Ectodermal cell (in vitro differentiated cells): Measurements from ENCODE around the gene FOSL1.

ENCODE experiments used
- H3K27ac ChIP-seq: 2 replicates; pipeline ENCODE4 v1.7.0; 2013; ENCODE audit warnings: mild to moderate bottlenecking, low read depth, low read length; ENCODE audit not compliant: insufficient read depth, poor library complexity, severe bottlenecking
- H3K27me3 ChIP-seq: 2 replicates; pipeline ENCODE4 v1.7.0; 2013; ENCODE audit warnings: mild to moderate bottlenecking, low read length; ENCODE audit not compliant: insufficient read depth, control insufficient read depth, poor library complexity, severe bottlenecking
- H3K36me3 ChIP-seq: one replicate; pipeline ENCODE4 v1.7.0; 2013; ENCODE audit warnings: low read length; ENCODE audit not compliant: control insufficient read depth, insufficient read depth
- H3K4me1 ChIP-seq: one replicate; pipeline ENCODE4 v1.7.0; 2013; ENCODE audit warnings: low read length; ENCODE audit not compliant: control insufficient read depth, insufficient read depth
- H3K4me3 ChIP-seq: 2 replicates; pipeline ENCODE4 v1.7.0; 2013; ENCODE audit warnings: low read depth, low read length, control low read depth; ENCODE audit not compliant: insufficient read depth
- H3K9me3 ChIP-seq: 2 replicates; pipeline ENCODE4 v1.7.0; 2013; ENCODE audit warnings: mild to moderate bottlenecking, low read length, moderate library complexity; ENCODE audit not compliant: control insufficient read depth
- WGBS, 2 experiments: methylation state at CpG; one replicate each; pipeline ENCODE4 v1.1.7; 2013; ENCODE audit warnings: missing lambda C conversion rate in 2 of 2; 5-methylcytosine and 5-hydroxymethylcytosine counted together

The FOSL1 gene

DNA sequence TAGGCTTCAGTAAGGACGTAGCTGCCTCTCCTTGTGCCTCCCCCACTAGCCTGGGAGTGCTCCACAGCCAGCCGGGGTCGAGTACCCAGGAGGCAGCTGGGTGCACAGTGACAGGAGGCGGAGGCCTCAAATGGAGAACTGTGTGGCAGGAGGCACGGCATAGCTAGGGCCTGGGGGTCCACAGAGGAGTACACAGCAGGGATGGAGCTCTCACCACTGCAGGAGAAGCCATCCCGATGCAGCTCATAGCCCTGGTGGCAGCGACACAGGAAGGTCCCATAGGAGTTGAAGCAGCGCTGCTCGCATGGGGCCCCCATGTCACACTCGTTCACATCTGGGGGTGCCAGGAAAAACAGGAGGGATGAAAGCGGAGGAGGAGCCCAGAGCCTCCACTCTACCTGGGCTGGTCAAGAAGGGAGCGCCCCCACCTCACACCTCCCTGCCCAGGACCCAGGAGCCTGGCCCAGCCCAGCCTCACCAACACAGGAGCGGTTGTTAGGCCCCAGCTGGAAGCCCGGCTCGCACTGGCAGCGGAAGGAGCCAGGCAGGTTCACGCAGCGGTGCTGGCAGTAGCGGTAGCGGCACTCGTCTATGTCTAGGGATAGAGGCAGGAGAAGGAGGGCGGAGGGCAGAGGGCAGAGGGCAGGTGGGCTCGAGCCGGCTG lies 30.4 kb downstream of the FOSL1 start:
- Histone ChIP-seq H3K27me3 (peaks cover 19% of the 10 kb centered on the region), H3K4me1 (peaks cover 4% of the 10 kb centered on the region), H3K4me3 (no peak overlapping the region), H3K36me3 (peaks cover 16% of the 10 kb centered on the region), H3K9me3 (no peaks in the 10 kb centered on the region), H3K27ac (no peak overlapping the region)
- 88 to 91% methylated on average over 24 of the region's 24 CpGs for WGBS, 2 experiments

DNA sequence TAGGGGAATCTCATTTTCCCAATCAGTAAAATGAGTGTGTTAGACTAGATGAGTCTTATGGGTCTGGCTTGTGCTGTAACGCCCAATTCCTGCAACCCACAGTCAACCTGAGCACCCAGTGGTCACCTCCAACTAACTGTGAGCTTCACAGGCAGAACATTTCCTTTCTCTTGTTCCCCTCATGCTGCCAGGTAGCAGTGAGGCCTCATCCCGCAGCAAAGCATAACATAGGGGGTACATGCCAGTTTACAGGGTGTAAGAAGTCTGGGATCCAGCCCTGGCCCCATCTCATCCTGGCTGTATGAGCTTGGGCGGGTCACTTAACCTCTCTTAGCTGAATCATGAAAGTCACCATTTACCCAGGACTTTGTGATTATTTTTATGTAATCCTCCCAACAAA lies 31.3 kb downstream of the FOSL1 start:
- Histone ChIP-seq H3K27ac (no peak overlapping the region), H3K9me3 (no peaks in the 10 kb centered on the region), H3K4me3 (no peak overlapping the region), H3K27me3 (peaks cover 19% of the 10 kb centered on the region), H3K36me3 (peaks cover 18% of the 10 kb centered on the region), H3K4me1 (peaks cover 4% of the 10 kb centered on the region)
- WGBS, 2 experiments, result 87 to 90% methylated on average over 3 of the region's 3 CpGs

DNA sequence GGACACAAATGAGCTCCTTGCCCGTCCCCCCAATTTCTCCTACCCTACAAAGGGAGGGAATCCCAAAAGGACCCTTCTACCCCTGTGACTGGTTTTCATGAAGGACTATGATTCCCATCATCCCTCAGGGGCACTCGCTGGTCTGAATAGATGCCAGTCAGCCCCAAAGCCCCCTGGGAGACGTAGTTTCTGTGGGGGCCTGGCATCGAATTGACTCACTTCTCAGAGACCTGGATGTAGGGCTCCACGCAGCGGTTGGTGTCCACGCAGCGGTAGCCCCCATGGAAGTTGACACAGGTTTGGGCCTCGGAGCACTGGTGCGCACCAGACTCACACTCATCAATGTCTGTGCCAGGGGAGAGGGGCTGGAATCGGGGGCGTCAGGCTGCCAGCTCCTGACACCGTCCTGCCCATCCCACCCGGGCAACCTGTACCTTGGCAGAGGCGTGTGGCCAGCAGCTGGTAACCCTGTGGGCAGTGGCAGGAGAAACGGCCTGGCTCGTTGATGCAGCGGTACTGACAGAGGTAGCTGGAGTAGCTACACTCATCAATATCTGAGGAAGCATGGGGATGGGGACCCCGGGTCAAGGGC lies 32.0 kb downstream of the FOSL1 start:
- no peaks in the 10 kb centered on the region for H3K9me3 ChIP-seq
- H3K4me3 ChIP-seq, result peak overlapping the region; percentile 19
- 90 to 92% methylated on average over 19 of the region's 19 CpGs for WGBS, 2 experiments
- no peak overlapping the region for H3K27ac ChIP-seq
- H3K36me3 ChIP-seq, result peaks cover 25% of the 10 kb centered on the region
- H3K4me1 ChIP-seq, result peaks cover 4% of the 10 kb centered on the region
- peaks cover 17% of the 10 kb centered on the region for H3K27me3 ChIP-seq

DNA sequence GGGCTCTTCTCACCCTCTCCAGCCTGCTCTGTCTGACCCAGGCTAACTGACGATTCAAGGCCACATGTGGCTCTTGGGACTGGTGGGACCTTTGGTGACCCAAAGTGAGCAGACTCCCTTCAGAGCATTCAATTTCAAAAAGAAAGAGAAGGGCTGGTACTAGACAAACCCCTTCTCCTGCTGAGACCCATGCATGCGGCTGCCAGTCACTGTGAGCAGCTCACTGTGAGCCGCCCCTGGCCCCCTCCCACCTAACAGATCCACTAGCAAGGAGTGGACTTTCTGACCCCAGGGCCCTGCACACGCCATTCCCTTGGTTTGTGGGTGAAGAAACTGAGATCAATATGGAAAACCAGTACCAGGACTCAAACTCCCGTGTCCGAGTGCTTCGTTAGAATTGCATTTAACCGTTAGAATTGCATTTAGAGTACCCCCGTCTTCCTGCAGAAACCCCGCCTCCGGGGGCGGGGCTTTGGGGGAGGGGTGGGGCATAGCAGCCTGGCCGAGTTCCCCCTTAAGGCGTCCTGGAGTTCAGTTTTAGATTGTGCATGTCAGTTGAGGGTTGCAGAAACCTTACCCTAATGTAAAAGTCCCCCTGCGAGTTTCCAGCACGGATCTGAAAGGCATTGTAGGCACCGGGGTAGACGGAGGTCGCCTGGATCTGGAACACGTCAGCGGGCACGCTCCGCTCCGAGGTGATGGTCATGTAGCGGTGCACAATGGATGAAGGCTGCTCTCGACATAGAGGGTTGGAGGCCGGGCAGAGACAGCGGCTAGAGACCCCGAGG lies 32.7 kb downstream of the FOSL1 start:
- Histone ChIP-seq H3K4me3 (peak overlapping the region; percentile 19), H3K36me3 (peaks cover 28% of the 10 kb centered on the region), H3K27ac (no peak overlapping the region), H3K27me3 (peaks cover 10% of the 10 kb centered on the region), H3K9me3 (no peaks in the 10 kb centered on the region), H3K4me1 (peaks cover 4% of the 10 kb centered on the region)
- WGBS, 2 experiments, result 58 to 59% methylated on average over 29 of the region's 29 CpGs

- Histone ChIP-seq H3K9me3 (no peaks in the 10 kb centered on the region), H3K4me3 (no peak overlapping the region), H3K27me3 (peaks cover 3% of the 10 kb centered on the region), H3K36me3 (peaks cover 28% of the 10 kb centered on the region), H3K4me1 (peaks cover 2% of the 10 kb centered on the region), H3K27ac (no peak overlapping the region)
- 91 to 93% methylated on average over 21 of the region's 21 CpGs for WGBS, 2 experiments
Measured at GRCh38 chr11:65866509-65867283, 33.5 kb downstream of the FOSL1 start.

GRCh38 chr11:65865550-65866172 lies 34.5 kb downstream of the FOSL1 start:
- H3K4me1 ChIP-seq, result peaks cover 10% of the 10 kb centered on the region
- no peaks in the 10 kb centered on the region for H3K9me3 ChIP-seq
- no peak overlapping the region for H3K4me3 ChIP-seq
- peaks cover 28% of the 10 kb centered on the region for H3K36me3 ChIP-seq
- no peaks in the 10 kb centered on the region for H3K27me3 ChIP-seq
- H3K27ac ChIP-seq, result no peak overlapping the region
- 94 to 96% methylated on average over 9 of the region's 9 CpGs for WGBS, 2 experiments

GRCh38 chr11:65864706-65865471 lies 35.3 kb downstream of the FOSL1 start:
- WGBS, 2 experiments, result 90 to 91% methylated on average over 18 of the region's 18 CpGs
- H3K9me3 ChIP-seq, result no peaks in the 10 kb centered on the region
- H3K4me1 ChIP-seq, result peaks cover 10% of the 10 kb centered on the region
- H3K4me3 ChIP-seq, result no peak overlapping the region
- H3K27me3 ChIP-seq, result no peaks in the 10 kb centered on the region
- H3K27ac ChIP-seq, result no peak overlapping the region
- H3K36me3 ChIP-seq, result peaks cover 28% of the 10 kb centered on the region

- no peaks in the 10 kb centered on the region for H3K9me3 ChIP-seq
- H3K27ac ChIP-seq, result no peak overlapping the region
- H3K36me3 ChIP-seq, result peaks cover 28% of the 10 kb centered on the region
- peaks cover 10% of the 10 kb centered on the region for H3K4me1 ChIP-seq
- no peaks in the 10 kb centered on the region for H3K27me3 ChIP-seq
- H3K4me3 ChIP-seq, result no peak overlapping the region
- 89% methylated on average over 12 of the region's 12 CpGs for WGBS, 2 experiments
Measured at GRCh38 chr11:65863889-65864705, 36.1 kb downstream of the FOSL1 start.
